ENCODE data around the gene PARD3.

The PARD3 gene

DNA sequence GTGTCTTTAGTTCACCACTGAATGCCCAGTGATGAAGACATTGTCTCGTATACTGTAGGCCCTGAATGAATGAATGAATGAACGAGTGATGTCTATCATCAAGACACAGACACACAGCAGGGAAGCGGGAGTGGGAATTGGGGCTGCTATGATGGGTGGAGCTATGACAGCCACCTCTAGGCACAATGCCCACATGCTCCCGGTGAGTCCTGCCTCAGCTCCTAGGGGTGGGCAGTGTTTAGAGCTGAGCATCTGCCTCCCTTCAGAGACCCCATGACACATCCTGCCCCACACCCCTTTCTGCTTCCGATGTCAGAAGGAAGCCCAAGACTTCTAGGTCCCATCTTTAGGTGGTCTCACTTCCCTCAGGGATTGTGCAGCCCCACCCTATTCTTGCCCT is 714.1 kb downstream of the PARD3 start:
- in situ Hi-C loops (cut with HindIII; ENCODE audit: low sequenced_read_pairs): no loop called here

DNA sequence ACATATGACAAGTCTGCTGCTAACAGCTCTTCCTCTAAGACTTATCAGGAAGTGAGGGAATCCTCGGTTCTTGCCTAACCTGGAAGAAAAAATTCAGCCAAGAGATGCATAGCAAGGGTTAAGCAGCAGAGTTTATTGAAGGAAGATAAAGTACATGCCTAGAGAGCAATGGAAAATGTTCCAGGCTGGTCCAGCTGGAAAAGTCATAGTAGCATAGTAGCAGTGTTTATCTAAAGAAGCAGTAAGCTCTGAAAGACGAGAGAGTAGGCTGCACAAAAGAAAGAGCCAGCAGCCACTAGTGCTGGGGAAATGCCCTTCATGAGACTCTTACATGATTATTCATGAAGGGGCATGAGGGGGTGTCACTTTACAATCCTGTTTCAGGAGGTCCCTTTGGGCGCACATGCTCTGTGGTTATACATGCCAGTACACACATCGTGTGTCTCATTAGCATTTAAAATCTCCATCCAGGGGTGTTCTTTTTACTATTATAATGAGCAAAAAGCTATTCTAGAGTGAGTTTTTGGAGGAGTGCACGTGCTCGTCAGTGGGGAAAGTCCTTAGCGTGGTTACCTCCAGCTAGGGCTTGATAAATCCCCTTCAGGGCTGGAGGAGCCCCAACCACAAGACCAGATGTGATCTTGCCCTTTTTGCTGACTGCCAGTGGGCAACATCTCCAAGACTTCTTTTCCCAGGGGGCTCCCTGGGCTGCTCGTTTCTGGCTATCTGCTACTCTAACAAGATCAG is 716.1 kb downstream of the PARD3 start:
- in situ Hi-C loops (cut with HindIII; ENCODE audit: low sequenced_read_pairs): no loop called here

DNA sequence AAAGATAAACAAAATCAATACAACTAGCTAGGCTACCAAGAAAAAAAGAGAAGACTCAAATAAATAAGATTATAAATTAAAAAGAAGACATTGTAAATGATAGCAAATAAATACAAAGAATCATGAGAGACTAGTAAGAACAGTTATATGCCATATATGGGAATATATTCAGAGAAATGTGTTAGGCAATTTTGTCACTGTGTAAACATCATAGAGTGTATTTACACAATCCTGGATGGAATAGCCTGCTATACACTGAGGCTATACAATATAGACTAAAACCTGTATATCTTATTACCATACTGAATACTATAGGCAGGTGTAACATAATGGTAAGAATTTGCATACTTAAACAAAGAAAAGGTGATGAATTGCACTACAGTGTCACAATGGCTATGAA is 717.4 kb downstream of the PARD3 start:
- in situ Hi-C loops (cut with HindIII; ENCODE audit: low sequenced_read_pairs): no loop called here

DNA sequence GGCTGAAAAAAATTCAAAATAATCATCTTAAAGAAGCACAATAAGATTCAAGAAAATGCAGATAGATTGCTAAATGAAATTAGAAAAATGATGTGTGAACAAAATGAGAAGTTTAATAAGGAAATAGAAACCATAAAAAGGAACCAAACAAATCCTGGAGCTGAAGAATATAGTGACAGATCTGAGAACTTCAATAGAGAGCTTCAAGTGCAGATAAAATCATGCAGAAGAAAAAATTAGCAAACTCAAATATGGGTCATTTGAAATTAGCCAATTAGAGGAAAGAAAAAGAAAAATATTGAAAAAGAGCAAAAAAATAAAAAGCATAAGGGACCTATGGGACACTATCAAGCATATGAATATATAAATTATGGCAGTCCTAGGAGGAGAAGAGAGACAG is 720.1 kb downstream of the PARD3 start:
- in situ Hi-C loops (cut with HindIII; ENCODE audit: low sequenced_read_pairs): no loop called here

DNA sequence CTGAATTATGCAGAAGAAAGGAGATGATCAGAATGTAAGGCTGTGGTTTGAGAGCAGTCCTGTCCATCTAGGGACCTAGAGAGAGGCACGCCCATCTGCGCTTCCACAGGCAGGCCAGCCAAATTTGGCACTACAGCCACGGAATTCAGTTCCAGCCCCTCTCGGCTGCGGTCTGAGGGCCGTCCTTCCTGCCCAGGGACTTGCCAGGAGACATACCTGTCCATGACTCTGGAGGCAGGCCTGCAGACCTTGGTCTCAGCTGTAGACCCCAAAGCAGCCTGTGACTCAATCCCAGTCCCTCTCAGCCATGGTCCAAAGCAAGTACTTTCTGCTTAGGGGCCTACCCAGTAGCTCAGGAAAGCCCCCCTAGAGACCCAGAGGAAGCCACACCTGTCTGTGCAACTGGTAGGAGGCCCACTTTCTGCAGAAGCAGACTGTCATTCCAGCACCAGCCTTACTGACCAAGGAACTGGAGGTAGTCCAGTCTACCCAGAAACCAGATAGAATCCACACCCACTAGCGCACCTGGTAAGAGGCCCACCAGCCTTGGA is 720.9 kb downstream of the PARD3 start:
- in situ Hi-C loops (cut with HindIII; ENCODE audit: low sequenced_read_pairs): no loop called here

DNA sequence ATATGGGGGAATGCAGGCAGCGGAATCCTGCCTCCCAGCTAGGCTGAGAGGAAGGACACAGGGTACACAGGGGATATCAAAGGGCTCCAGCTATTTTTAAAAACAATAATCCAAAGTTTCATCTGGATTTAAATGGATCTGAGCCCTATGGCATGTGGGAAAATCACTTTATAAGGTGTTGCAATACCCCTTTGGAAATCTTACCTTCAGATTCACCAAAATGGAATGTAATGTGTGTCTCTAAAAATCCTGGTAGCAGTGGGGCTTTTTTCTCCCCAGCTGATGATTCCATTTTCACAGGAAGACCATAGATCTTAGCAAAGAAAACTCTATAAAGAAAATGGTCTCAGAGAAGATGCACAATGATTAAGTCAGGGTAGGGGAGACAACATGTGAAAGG is 722.2 kb downstream of the PARD3 start:
- in situ Hi-C loops (cut with HindIII; ENCODE audit: low sequenced_read_pairs): no loop called here

DNA sequence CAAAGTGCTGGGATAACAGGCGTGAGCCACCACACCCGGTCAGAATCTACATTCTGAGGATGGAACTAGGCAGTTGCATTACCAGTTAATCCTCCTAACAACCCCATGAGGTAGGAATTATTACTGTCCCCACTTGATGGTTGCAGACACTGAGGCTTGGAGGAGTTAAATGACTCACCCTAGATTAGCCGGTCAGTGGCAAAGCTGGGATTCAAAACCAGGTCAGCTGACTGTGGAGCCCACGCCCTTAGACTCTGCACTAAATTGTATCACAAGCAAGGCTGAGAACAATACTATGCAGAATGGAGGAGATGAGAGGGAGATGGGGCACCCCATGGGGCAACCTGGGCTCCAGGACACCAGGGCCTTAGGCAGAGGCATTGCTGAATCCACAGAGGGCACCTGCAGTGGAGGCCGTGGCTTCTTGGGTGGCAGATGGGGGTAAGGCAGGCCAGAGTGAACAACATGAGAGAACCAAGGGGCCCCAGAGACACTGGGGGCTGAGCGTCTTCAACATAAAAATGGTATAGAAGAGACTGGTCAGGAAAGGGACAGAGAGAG is 723.4 kb downstream of the PARD3 start:
- in situ Hi-C loops (cut with HindIII; ENCODE audit: low sequenced_read_pairs): no loop called here

DNA sequence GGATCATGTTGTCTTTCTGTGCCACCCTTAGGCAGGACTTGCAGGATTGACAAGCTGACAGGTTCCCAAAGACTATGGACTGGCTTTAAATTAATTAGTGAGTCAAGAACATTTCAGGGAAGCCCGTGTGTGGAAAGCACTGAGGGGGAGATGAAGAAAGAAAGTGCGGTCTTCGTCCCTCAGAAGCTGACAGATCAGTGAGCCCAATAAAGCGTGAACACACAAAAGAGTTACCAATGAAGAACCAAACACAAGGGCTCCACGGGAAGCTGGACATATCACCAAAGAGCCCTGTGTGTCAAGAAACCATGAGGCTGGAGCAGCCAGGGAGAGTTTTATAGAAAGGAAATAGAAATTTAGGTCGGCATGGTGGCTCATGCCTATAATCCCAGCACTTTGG is 725.8 kb downstream of the PARD3 start:
- in situ Hi-C loops (cut with HindIII; ENCODE audit: low sequenced_read_pairs): no loop called here

DNA sequence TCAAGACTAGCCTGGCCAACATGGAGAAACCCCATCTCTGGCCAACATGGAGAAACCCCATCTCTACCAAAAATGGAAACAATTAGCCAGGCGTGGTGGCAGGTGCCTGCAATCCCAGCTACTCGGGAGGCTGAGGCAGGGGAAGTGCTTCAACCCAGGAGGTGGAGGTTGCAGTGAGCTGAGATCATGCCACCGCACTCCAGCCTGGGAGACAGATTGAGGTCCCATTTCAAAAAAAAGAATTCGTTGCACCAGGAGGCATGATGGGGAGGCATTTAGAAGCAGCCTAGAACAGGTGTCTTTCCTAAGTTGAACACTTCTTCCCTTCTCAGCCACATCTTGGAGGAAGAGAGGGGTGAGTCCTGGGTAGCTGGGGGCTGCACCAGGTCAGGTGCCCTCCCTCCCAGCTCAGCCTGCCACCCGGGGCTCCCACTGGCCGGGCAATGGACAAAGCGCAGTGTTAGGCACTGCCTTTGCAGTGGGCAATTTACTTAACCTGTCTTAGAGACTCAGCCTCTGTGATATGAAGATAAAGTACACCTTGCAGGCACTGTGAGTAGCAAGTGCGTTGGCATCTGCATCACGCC is 726.8 kb downstream of the PARD3 start:
- in situ Hi-C loops (cut with HindIII; ENCODE audit: low sequenced_read_pairs): no loop called here

DNA sequence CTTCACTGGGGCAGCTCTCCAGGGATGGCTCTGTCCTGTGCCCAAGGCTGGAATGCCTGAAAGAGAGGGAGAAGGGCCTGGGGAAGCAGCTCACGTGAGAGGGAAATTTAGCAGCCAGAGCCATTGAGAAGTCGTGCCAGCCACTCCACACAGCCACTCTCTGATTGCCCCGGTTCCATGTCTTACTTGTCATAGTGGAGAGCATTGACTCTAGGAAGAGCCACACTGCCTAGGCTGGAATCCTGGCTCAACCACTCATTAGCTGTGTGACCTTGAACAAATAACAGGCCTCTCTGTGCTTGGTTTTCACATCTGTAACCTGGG is 728.0 kb downstream of the PARD3 start:
- in situ Hi-C loops (cut with HindIII; ENCODE audit: low sequenced_read_pairs): no loop called here

DNA sequence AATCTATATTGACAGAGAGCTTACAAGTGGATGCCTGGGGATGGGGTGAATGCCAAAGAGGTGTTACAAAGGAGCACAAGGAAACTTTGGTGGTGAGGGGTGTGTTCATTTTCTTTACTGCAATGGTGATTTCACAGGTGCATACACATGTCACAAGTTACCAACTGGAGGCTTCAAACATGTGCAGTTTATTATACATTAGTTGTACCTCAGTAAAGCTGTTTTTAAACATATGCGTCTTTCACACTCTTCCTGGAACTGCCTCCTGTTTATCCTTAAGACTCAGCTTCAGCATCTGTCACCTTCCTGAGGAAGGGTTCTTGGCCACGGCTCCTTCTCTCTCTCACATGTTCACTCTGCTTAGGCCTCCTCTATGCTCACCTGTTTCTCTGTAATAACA is 731.5 kb downstream of the PARD3 start:
- in situ Hi-C loops (cut with HindIII; ENCODE audit: low sequenced_read_pairs): no loop called here

DNA sequence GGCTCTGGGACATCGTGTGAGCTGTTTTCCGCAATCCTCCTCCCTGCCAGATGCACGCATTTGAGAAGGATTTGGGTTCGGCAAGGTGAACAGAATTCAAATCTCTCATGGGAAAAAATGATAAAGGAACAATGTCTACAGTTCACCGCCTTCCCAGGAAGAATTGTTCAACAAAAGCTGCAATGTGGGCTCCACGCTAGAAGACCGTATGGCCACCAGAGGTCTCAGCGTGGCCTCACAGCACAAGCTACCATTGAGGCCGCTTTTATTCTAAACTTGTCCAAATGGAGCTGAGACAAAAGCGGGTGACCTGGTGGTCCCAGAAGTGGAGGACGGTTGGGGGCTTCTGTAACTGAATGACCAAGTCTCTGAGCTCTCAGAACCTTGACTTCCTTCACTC is 733.1 kb downstream of the PARD3 start:
- in situ Hi-C loops (cut with HindIII; ENCODE audit: low sequenced_read_pairs): no loop called here

DNA sequence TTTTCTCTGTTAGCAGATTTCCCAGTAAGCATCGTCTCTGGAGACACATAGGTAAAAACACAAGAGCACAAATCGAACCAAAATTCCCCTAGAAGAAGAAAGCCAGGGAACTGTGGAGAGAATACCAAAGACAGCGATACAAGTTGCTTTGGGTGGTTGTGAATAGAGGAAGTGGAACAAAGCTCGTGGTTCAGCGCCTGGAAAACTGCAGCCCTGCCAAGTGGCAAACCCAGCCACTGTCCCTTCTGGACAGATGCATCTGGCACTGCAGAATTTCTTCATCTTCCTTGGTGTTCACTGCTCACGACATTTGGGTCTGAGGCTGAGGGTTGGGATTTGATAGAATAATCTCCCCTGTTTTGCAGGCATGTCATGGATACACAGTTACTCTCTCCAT is 733.8 kb downstream of the PARD3 start:
- in situ Hi-C loops (cut with HindIII; ENCODE audit: low sequenced_read_pairs): no loop called here

DNA sequence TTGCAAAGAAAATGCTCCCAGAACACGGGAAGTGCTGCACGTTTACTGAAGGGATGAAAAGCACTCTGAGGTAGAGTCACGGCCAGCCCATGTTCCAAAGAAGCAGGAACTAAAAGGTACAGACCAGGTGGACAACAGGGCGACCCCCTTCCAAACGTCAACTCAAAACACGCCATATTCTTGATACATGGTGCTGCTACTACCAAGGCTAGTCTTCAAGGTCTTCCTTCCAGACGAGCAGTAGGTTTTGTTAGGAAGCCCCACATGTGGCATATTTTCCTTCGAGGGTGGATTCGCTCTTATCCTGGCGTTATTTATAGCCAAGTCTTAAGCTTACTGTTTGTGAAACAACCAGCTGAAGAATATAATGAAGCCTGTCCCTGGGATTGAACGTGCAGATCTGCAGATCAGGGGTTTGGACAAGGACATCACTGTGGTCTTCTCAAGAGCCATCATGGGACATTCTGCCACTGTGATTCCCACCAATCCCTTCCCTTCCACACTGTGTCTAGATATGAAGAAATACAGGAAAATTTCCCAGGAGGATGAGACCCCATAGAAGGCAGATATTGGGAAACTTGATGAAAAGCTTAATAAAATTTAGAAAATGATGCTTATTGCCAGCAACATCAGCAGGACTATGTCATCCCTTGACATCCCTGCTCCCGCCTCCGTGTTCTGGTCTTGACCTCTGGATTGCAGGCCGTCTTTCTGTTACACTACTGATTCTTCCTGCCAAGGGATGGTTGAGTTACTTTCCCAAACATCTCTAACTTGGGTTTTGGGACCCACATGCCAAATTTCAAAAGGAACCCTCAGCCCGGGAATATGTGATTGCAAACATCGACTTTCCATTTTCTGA is 734.4 kb downstream of the PARD3 start:
- in situ Hi-C loops (cut with HindIII; ENCODE audit: low sequenced_read_pairs): no loop called here

DNA sequence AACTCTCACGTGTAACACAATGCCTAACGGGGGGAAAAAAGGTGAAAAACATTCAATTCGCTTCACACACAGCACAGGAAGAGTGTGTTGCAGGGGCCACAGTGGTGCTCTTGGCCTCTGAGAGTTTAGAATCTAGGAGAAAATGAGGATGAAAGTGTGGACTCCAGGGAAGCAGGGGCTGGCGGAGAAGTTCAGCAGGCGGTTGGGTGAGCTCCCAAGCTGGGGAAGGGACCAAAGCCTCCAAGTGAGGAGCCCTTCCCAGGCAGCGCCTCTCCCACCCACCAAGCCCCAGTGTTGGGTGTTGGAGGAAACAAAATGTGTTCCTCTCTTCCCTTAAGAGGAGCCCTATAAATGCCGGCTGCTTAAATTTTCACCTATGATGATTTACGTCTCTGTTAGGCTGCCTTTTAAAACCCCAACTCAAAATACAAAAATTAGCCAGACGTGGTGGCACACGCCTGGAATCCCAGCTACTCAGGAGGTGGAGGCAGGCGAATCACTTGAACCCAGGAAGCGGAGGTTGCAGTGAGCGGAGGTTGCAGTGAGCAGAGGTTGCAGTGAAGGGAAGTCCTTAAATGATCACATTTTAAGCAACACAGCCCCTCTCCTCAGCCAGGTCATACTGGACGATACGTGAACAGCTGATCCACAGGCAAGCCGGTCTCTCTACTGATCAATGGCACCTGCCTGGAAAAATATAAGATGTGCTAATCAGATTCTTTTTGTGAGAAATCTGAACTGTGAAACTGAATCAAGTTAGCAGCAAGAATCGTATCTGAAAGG is 735.2 kb downstream of the PARD3 start:
- in situ Hi-C loops (cut with HindIII; ENCODE audit: low sequenced_read_pairs): no loop called here

DNA sequence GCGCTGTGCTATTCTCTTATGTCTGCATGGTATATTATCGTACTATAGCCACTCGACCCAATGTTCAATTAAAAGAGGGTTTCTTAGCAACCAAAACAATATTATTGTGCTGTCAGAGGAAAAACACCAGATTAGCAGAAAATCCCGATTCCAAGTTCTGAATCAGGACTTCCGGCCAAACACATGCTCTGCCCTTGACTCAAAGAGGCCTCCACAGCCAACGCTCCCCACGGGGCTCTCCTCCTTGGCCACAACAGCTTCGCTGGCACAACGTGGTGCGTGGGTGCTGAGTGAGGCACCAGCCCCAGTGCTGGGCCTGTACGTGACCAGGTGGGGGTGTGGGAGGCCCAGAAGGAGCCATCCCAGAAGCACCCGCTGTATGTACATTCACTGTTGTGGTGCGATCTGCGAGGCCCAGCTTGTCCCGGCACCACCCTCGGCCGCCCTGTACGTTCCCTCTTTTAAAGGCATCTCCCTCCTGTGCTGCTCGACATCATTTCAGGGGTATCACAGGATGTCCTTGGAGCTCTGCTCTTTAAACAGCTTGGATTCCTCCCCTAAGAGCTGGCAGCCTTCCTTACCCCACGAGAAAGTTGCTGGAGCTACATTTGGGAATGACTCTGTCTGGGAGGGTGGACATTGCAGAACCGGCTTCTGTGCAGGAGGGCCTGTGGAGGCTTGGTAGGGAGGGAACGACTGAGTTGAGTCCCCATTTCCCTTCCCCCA is 736.2 kb downstream of the PARD3 start:
- in situ Hi-C loops (cut with HindIII; ENCODE audit: low sequenced_read_pairs): no loop called here

DNA sequence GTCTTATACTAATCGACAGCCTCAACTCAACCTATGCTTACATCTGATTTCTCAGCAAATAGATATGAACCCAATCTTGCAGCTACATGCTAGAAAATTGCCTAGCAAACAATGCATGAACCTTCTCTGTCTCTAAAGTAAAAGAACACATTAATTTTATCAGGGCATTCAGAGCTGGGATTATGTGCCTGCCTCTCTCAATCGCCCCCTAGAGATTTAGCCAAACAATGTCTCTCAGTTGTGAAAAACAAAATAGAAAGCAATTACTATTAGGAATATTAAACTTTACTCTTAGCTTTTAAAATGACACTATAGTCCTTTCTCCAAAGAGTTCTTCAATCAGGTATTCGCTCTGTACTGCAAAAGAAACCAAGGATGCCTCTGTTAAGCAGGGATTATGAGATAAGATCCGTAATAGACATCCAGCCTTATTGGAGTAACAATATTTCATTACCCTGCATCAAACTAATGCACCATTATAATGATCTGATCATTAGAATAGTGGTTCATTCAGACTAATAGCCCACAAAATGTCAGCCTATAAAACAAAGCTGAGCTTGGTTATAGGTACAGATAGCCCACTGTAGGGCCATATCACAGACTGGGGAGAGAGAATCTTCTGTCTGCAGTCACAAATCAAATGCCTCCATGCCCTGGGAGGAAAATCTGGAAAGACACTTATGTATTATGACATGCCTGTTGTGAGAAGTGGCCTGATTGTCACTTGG is 736.9 kb downstream of the PARD3 start:
- in situ Hi-C loops (cut with HindIII; ENCODE audit: low sequenced_read_pairs): no loop called here

DNA sequence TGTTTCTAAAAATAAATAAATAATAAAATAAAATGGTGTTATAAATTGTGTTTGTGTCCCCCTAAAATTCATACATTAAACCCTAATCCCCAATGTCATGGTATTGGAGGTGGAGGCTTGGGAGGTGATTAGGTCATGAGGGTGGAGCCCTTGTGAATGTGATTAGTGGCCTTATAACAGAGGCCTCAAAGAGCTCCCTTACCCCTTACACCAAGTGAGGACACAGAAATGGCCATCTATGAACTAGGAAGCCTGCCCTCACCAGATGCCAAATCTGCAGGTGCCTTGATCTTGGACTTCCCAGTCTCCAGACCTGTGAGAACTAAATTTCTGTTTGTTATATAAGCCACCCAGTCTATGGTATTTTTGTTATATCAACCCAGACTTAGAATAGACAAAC is 738.7 kb downstream of the PARD3 start:
- in situ Hi-C loops (cut with HindIII; ENCODE audit: low sequenced_read_pairs): no loop called here

DNA sequence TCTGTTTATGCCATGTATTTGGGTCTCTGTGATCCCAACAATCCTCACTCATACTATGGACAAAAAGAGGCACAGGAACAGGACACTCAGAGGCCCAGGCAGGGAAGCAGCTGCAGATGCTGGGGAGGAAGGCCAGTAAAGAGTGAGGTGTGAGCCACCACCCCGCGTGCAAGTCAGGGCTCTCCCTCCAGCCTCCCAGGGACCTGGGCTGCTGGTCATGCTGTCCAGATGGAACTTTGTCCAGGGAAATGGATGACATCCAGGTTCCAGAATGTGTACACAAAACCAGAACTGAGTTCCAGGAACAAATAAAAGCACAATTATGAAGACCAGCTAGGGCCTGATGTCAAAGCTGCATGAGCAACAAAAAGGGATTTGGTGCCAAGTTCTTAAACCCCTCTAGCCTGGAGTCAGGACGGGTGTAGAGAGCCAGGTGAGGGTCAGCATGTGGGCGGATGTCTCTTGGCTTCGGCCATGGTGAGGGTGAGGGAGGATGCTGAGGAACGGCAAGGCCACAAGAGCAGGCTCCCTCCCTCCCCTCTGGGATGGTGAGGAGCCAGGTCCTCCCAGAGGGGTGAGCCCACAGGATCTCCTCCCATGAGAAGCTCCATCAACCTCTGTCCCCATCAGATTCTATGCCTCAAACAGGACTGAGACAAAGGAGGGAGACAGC is 739.7 kb downstream of the PARD3 start:
- in situ Hi-C loops (cut with HindIII; ENCODE audit: low sequenced_read_pairs): no loop called here

All from DLD1 (cell line).